HG03097 (cell line): ENCODE measurements around the gene ZBTB42.

ENCODE experiments used
- ATAC-seq: cut with Tn5 transposase; IDR thresholded peaks from one replicate; pipeline ENCODE4 v1.9.1; 2021; ENCODE audit not compliant: unreplicated experiment, low FRiP score

The ZBTB42 gene

GRCh38 chr14:104769324-104770071 lies 31.4 kb upstream of the ZBTB42 start:
- no peak for ATAC-seq

DNA sequence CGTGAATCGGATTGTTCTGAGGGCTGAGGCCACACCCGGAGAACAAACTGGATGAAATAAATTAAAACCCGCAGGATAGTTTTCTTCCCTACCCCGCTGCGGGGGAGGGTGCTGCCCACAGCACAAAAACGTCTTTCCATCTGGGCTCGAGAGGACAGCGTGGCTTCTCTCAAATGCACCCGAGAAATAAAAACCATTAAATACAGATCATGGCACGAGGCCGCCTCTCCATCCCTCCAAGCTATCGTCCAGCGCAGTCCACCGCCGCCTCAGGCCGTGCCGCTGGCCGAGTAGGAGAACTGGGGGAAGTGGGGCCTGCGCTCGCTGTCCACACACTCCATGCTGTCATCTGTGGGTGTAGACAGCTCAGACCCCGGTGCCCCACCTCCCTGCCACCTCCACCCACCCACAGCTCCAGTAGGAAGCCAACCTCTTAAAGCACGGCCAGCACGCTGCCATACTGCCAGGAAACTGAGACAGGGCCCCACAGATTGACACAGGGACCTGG lies 30.8 kb upstream of the ZBTB42 start:
- ATAC-seq: no peak

- ATAC-seq: no peak
Measured at GRCh38 chr14:104770851-104771272, 30.0 kb upstream of the ZBTB42 start.

GRCh38 chr14:104771374-104771773 lies 29.5 kb upstream of the ZBTB42 start:
- ATAC-seq: no peak

DNA sequence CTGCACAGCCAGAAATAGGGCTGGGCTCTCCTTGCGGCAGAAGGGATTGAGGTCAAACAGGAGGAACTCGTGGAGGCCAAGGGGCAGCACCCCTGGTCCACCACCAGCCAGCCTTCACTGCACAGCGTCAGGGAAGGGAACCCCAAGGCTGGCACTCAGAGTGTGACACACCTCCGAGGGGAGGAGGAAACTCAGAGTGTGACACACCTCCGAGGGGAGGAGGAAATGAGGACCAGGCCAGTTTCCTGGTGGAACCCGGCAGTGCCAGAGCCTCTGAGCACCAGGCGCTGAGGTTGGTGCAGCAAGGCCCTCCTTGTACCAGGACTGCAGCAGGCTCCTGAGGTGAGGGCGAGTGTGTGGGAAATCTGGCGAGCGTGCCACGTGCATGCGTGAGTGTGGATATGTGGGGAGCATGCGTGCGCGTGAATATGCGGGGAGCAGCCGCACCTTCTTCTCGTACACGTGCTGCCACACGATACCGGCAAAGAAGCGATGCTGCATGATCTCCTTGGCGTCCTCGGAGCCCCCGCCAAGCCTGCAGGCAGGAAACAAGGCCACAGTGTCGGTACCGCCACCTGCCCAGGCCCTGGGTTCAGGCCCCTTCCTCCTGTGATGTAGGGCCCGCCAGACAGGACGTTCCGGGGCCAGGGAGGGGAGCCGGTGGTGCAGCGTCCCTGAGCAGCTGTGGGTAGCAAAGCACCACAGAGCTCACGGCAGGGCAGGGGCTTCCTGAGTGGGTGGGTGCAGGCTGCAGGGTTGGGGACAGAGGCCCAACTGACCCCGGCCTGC lies 28.8 kb upstream of the ZBTB42 start:
- no peak for ATAC-seq

GRCh38 chr14:104772707-104773504 lies 28.0 kb upstream of the ZBTB42 start:
- ATAC-seq: no peak

DNA sequence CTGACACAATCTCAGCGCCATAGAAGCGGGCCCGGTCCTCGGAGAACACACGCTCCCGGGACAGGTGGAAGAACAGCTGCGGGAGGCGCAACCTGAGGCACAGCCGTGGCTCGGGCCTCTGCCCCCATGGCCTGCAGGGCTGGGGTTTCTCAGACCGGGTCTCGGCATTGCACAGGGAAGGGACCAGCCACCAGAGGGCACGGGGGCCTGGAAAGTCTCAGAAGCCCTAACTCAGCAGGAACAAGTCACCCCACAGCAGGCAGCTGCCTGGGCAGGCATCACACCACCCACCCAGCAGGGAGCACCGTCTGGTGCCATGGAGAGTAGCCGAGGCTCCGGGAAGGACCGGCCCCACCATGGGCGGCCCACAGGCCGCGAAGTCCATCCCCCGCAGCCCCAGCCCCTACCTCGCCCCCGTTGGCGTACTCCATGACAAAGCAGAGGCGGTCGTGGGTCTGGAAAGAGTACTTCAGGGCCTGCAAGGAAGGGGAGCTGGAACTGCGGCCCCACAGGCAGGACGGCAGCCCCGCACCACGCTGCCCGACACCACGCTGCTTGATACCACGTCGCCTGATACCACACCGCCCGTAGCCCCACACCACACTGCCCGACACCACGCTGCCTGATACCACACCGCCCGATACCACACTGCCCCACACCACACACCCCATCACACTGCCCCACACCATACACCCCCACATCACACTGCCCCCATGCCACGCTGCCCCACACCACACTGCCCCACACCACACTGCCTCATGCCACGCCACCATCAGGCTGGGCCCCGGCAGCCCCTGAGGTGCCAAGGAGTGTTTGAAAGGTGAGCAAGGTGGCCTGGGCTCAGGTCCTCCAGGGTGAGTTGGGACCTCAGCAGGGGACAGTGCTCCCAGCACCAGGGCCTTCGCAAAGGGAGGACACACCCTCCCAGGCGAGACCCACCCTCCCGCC lies 27.1 kb upstream of the ZBTB42 start:
- ATAC-seq: no peak

GRCh38 chr14:104774453-104775072 lies 26.3 kb upstream of the ZBTB42 start:
- ATAC-seq: no peak

- no peak for ATAC-seq
Measured at GRCh38 chr14:104775073-104775489, 25.8 kb upstream of the ZBTB42 start.

- ATAC-seq: no peak
Measured at GRCh38 chr14:104776481-104776880, 24.4 kb upstream of the ZBTB42 start.

- no peak for ATAC-seq
Measured at GRCh38 chr14:104776961-104777807, 23.7 kb upstream of the ZBTB42 start.

DNA sequence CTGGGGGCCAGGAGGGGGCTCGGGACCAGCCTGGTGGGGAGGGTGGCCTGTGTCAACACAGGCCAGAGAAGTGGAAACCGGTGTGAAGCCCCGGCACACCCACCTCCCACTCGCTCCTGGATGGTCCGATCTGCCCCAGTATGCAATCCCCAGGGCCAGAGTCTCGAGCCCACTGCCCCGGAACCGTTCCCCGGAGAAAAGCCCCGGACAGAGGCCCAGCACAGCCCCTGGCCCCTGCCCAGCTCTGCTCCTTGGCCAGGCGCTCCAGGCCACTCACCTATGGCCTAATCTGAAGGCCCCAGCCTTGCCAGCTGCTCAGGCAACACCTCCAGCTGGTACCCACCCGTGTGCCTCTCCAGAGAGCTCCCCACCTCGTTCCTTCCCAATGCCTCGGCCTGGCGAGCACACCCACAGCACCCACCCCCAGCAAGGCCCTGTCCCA lies 23.1 kb upstream of the ZBTB42 start:
- no peak for ATAC-seq

GRCh38 chr14:104778694-104779331 lies 22.1 kb upstream of the ZBTB42 start:
- ATAC-seq: no peak

DNA sequence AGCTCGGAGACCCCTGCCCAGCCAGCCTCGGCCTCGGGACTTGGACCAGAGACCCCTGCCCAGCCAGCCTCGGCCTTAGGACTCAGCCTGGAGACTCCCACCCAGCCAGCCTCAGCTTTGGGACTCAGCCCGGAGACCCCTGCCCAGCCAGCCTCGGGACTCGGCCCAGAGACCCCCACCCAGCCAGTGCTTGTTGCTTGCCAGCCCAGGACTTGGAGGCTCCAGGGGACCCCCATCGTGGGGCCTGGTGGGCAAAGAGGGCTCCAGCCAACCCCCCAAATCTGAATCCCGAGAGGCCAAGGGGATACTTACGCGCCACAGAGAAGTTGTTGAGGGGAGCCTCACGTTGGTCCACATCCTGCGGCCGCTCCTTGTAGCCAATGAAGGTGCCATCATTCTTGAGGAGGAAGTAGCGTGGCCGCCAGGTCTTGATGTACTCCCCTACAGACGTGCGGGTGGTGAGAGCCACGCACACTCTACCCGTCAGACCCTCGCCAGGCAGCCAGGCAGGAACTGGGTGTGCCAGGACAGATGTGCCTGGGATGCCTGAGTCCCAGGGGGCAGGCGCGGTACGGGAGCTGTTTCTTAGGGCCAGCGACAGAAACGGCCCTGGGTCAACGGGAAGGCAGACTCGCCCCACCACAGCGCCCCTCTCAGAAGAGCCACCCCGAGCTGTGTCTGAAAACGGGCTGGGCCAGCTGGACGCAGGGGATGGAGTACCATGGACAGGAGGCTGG lies 21.0 kb upstream of the ZBTB42 start:
- ATAC-seq: no peak

DNA sequence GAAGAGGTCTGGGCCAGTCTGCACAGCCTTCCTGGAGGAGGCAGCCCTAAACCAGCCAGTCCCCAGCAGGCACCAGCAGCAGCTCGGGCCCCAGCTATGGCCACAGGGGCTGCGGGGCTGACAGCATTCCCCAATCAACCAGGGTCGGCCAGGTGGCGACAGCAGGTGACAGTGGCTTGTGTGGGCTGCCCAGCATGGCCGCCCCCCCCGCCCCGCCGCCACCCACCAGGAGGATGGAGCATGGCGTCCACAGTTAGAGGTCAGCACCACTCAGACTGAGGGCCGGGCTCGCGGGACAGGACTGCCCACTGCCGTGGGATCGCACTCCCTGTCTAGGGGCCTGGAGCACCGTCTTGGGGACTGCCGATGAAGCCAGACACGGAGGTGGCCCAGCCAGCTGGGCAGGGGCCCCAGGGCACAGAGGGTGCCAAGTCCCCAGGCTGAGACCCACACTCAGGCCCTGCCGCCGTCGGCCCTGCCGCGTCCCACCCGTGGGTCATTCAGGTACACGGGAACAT lies 20.3 kb upstream of the ZBTB42 start:
- ATAC-seq: no peak

GRCh38 chr14:104781271-104782077 lies 19.4 kb upstream of the ZBTB42 start:
- no peak for ATAC-seq
